Kidney glomerular epithelial cell (primary cell): ENCODE results near the gene EPB41L4A.

ENCODE experiments used
- DNase-seq: peaks from one replicate; lab custom pipeline; 2025; lab: John Stamatoyannopoulos, UW

The EPB41L4A gene

DNA sequence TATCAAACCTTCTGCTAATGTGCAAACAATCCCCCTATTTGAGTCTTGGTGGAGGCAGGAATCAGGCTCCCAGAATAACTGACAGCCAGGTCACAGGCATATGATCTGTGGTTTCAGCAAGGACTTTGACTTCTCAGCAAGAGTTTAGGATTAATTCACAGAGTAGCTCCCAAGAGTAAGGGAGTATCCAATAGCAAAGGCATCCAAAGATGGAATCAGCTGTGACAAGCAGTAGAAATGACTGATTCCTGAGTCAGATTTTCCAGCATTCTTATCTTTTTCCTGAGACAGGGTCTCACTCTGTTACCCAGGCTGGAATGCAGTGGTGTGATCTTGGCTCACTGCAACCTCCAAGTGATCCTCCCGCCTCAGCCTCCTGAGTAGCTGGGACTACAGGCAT is 108.3 kb downstream of the EPB41L4A start:
- DNase-seq, result no peak

GRCh38 chr5:112308608-112309007 is 110.5 kb downstream of the EPB41L4A start:
- no peak for DNase-seq

- DNase-seq, result no peak
These were observed 112.1 kb downstream of the EPB41L4A start for GRCh38 chr5:112306956-112307355.

DNA sequence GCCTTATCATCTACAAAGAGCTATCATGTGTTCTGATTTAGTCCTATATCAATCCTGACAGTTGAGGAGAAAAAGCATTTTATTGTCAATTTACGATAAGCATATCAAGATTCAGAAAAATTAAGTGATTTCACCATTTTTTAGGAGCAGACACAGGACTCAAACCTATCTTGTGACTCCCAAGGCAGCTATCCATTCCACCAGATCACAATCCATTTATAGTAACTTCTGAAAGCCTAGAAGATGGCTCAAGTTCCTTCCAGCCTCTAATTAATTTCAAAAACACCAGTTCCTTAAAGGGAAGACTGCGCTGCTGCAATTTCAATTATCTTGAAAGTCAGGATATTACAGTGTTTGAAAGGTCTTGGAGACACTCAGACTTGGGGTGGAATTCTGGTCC is 114.3 kb downstream of the EPB41L4A start:
- no peak for DNase-seq

GRCh38 chr5:112303685-112304084 is 115.4 kb downstream of the EPB41L4A start:
- DNase-seq, result no peak

GRCh38 chr5:112294126-112294525 is 125.0 kb downstream of the EPB41L4A start:
- DNase-seq, result no peak

- no peak for DNase-seq
These were observed 125.5 kb downstream of the EPB41L4A start for GRCh38 chr5:112293587-112293986.

DNA sequence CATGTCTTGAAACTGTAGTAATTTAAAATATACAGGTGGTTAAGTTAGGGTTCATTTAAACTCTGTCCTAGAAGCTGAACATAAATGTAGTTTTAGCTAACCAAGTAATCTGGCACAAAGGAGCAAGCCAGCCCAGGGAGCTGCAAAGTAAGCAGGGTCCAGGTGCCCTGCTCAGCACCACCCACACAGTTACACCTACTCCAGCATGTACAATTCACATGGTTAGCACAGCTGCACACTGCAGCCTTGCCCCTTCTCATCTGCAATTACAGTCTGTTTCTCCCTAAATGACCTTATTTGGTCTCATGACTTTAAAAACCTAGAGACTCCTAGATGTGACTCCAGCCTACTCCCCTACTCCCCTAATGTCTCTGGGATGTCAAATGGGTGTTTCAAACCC is 128.4 kb downstream of the EPB41L4A start:
- no peak for DNase-seq

DNA sequence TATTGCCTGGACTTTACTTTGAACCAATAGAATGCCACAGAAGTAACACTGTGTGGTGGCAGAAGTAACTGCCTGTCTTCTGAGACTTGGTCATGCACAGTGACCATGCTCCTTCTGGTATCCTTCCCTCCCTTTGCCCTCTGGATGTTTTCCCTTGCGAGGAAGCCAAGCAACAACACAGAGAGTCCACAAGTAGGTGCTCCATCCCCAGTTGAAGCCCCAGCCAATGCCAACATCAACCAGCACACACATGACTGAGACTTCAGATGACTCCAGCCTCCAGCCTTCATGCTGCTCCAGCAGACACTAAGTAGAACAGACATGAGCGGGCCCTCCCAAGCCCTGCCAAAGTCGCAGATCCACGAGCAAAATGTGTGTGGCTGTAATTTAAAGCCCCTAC is 129.6 kb downstream of the EPB41L4A start:
- DNase-seq, result no peak

- DNase-seq, result no peak
These were observed 134.8 kb downstream of the EPB41L4A start for GRCh38 chr5:112283943-112284929.

- no peak for DNase-seq
These were observed 136.0 kb downstream of the EPB41L4A start for GRCh38 chr5:112283034-112283582.

GRCh38 chr5:112279082-112279481 is 140.0 kb downstream of the EPB41L4A start:
- DNase-seq, result no peak

- DNase-seq, result no peak
These were observed 142.1 kb downstream of the EPB41L4A start for GRCh38 chr5:112276991-112277390.

- DNase-seq, result no peak
These were observed 143.4 kb downstream of the EPB41L4A start for GRCh38 chr5:112275671-112276070.

- no peak for DNase-seq
These were observed 148.5 kb downstream of the EPB41L4A start for GRCh38 chr5:112270299-112271293.

- no peak for DNase-seq
These were observed 151.8 kb downstream of the EPB41L4A start for GRCh38 chr5:112267231-112267630.

GRCh38 chr5:112264666-112265065 is 154.4 kb downstream of the EPB41L4A start:
- DNase-seq, result no peak

DNA sequence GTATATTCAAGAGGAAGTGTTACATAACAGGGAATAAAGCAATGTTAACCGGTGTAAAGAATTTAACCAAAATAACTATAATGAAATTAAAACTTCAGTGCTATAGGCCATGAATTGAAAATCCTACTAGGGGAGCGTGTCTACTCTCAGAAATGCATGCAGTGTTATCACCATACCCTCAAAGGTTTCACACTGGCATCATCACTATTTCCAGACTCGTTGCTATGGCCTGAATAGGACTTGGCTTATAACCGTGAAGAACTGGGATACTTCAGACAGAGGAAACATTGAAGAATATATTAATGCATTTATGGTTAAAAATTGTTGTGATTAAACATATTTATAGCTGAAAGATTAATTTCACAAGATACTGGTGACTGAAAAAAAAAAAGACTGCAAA is 154.9 kb downstream of the EPB41L4A start:
- DNase-seq, result no peak

GRCh38 chr5:112263469-112263868 is 155.6 kb downstream of the EPB41L4A start:
- no peak for DNase-seq

DNA sequence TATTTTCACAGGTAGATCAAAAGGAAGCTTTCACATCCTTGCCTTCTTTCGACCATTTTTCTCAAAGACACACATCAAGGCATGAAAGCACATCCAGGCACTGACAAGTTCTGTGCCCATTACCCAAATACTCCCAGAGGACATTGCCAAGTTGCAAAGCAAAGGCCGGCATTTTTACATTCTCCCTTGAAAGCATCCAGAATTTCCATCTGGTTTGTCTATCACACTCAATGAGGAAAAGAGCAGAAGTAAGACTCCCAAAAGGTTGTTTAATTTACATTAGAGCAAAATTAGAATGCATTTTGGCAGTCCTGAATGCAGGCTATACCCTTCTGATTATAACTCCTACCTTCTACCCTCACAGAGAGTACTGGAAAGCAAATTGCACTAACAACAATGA is 160.5 kb downstream of the EPB41L4A start:
- DNase-seq, result no peak

DNA sequence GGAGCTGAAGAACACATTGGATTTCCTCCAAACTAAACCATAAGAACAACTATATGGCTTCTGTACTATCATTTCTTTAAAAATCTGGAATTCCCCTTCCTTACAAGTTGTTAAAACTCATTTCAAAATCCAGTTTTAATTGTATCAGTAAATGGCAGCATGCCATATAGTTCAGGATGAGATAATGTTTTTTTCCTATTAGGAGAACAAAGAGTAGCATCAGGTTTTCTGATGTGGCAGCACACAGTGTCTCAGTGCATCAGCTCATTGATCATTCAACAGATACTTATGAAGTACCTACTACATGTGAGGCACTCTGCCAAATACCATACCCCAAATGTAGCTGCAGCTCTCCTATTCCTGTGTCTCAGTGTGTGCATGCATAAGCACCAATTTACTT is 161.1 kb downstream of the EPB41L4A start:
- DNase-seq, result no peak

DNA sequence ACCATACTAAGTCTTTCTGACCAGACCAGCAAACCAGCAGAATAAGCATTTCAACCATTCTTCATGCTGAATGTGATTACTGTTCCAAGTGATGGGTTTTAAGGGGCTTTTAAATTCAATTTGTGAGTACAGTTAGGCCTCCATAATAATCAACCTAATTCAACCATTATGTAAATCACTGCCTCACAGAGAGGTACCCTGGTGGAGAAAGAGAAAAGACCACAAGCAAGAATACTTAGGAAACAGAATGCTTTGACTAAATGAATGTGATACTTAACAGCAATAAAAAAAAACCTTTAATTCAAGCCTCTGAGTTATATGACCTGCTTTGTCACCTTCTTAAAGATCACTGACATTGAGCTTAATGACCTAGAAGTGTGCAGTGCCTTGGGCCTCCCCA is 162.1 kb downstream of the EPB41L4A start:
- no peak for DNase-seq
